Kasumi-1 (cell line): ENCODE measurements around the gene KIF13A.
"Not testable (repeated sequence)": the region's sequence is repeated elsewhere in the genome, so short reads cannot be mapped to it uniquely, and the experiment has no call there.

Source experiments
- DNase-seq, 2 experiments: peaks; one replicate each; lab custom pipeline; 2025; lab: John Stamatoyannopoulos, UW

Gene KIF13A

GRCh38 chr6:17785094-17785787 is 202.2 kb downstream of the KIF13A start:
- DNase-seq, result no peak

GRCh38 chr6:17780061-17780460 is 207.4 kb downstream of the KIF13A start:
- no peak for DNase-seq

GRCh38 chr6:17771609-17772008 is 215.8 kb downstream of the KIF13A start:
- DNase-seq, result no peak

GRCh38 chr6:17768881-17769280 is 218.6 kb downstream of the KIF13A start:
- DNase-seq, result no peak

- DNase-seq, result peak; percentile 59 to 64
Observed at GRCh38 chr6:17768388-17768787, 219.0 kb downstream of the KIF13A start.

- no peak for DNase-seq
Observed at GRCh38 chr6:17762651-17763050, 224.8 kb downstream of the KIF13A start.

- DNase-seq, result no peak
Observed at GRCh38 chr6:17758119-17758518, 229.3 kb downstream of the KIF13A start.

GRCh38 chr6:17754254-17754653 is 233.2 kb downstream of the KIF13A start:
- DNase-seq, result no peak

GRCh38 chr6:17745324-17745723 is 242.1 kb downstream of the KIF13A start:
- not testable (repeated sequence) for DNase-seq

GRCh38 chr6:17744757-17745308 is 242.6 kb downstream of the KIF13A start:
- DNase-seq, result not testable (repeated sequence)

GRCh38 chr6:17744019-17744756 is 243.2 kb downstream of the KIF13A start:
- DNase-seq, result no peak

- no peak for DNase-seq
Observed at GRCh38 chr6:17741507-17741906, 245.9 kb downstream of the KIF13A start.

- no peak for DNase-seq
Observed at GRCh38 chr6:17740559-17741220, 246.7 kb downstream of the KIF13A start.

GRCh38 chr6:17737704-17738252 is 249.7 kb downstream of the KIF13A start:
- no peak for DNase-seq

- DNase-seq, result not testable (repeated sequence)
Observed at GRCh38 chr6:17735311-17735710, 252.1 kb downstream of the KIF13A start.

GRCh38 chr6:17730078-17730704 is 257.2 kb downstream of the KIF13A start:
- DNase-seq, result no peak

GRCh38 chr6:17729223-17730077 is 258.0 kb downstream of the KIF13A start:
- DNase-seq, result no peak

- no peak for DNase-seq
Observed at GRCh38 chr6:17728551-17729222, 258.7 kb downstream of the KIF13A start.

GRCh38 chr6:17725083-17725482 is 262.4 kb downstream of the KIF13A start:
- DNase-seq, result peak; percentile 92 to 93

- no peak for DNase-seq
Observed at GRCh38 chr6:17724341-17724740, 263.1 kb downstream of the KIF13A start.
